ENCODE data around the gene CCDC6. TPM values are rescaled to one million over a fixed set of nuclear protein-coding genes. Genes with fewer than 3 reads are reported as not detected.

CCDC6 gene
- total and polyA plus RNA-seq, 9 donors, result 12.2 to 46.8 (median 34.1) TPM

- H3K27me3 ChIP-seq, result no peaks in the 10 kb centered on the region
- H3K36me3 ChIP-seq, result no peaks in the 10 kb centered on the region
- H3K4me1 ChIP-seq (ENCODE audit: insufficient read depth), result no peaks in the 10 kb centered on the region
- no peak overlapping the region for H3K4me3 ChIP-seq
- 95 to 98% (median 97%) methylated on average over 7 of the region's 7 CpGs for WGBS, 3 donors
- DNase-seq, result no peak
- TF ChIP-seq CTCF (IDR thresholded peaks at IDR 0.05) (no peak), EP300 (IDR thresholded peaks at IDR 0.05) (no peak), POLR2A (IDR thresholded peaks at IDR 0.05) (no peak)
- no peak overlapping the region for H3K27ac ChIP-seq
- intact Hi-C loops (cut with DNase I), result no loop called here
- H3K9me3 ChIP-seq, result no peaks in the 10 kb centered on the region
Observed at GRCh38 chr10:59771162-59771807, 135.1 kb downstream of the CCDC6 start.

GRCh38 chr10:59770689-59771088 is 135.7 kb downstream of the CCDC6 start:
- DNase-seq, result no peak
- H3K4me1 ChIP-seq (ENCODE audit: insufficient read depth), result no peaks in the 10 kb centered on the region
- no peaks in the 10 kb centered on the region for H3K27me3 ChIP-seq
- WGBS, 3 donors, result 96 to 97% (median 96%) methylated on average over 11 of the region's 11 CpGs
- no peaks in the 10 kb centered on the region for H3K9me3 ChIP-seq
- no peak overlapping the region for H3K4me3 ChIP-seq
- TF ChIP-seq EP300 (IDR thresholded peaks at IDR 0.05) (no peak), POLR2A (IDR thresholded peaks at IDR 0.05) (no peak), CTCF (IDR thresholded peaks at IDR 0.05) (no peak)
- H3K27ac ChIP-seq, result no peak overlapping the region
- H3K36me3 ChIP-seq, result no peaks in the 10 kb centered on the region
- intact Hi-C loops (cut with DNase I), result no loop called here

- 35 to 52% (median 44%) methylated on average over 2 of the region's 2 CpGs for WGBS, 3 donors
- no peak for TF ChIP-seq EP300 (IDR thresholded peaks at IDR 0.05)
- TF ChIP-seq POLR2A (IDR thresholded peaks at IDR 0.05), result no peak
- TF ChIP-seq CTCF (IDR thresholded peaks at IDR 0.05), result no peak
- no peak overlapping the region for H3K4me3 ChIP-seq
Observed at GRCh38 chr10:59762505-59762904, 143.9 kb downstream of the CCDC6 start.

GRCh38 chr10:59757966-59758365 is 148.4 kb downstream of the CCDC6 start:
- Histone ChIP-seq H3K36me3 (no peaks in the 10 kb centered on the region), H3K4me3 (no peak overlapping the region), H3K9me3 (no peaks in the 10 kb centered on the region), H3K27ac (no peak overlapping the region), H3K27me3 (no peaks in the 10 kb centered on the region), H3K4me1 (ENCODE audit: insufficient read depth) (peaks cover 3% of the 10 kb centered on the region)
- intact Hi-C loops (cut with DNase I), result no loop called here
- no peak for DNase-seq
- TF ChIP-seq EP300 (IDR thresholded peaks at IDR 0.05), result no peak
- WGBS, 3 donors, result 48 to 81% (median 77%) methylated on average over 3 of the region's 3 CpGs

More at GRCh38 chr10:59762505-59762904, 143.9 kb downstream of the CCDC6 start:
- intact Hi-C loops (cut with DNase I), result no loop called here
- Histone ChIP-seq H3K9me3 (no peaks in the 10 kb centered on the region), H3K4me1 (ENCODE audit: insufficient read depth) (peaks cover 1% of the 10 kb centered on the region), H3K27ac (no peak overlapping the region), H3K36me3 (no peaks in the 10 kb centered on the region), H3K27me3 (no peaks in the 10 kb centered on the region)
- DNase-seq, result no peak

- peaks cover 5% of the 10 kb centered on the region for H3K4me1 ChIP-seq (ENCODE audit: insufficient read depth)
- WGBS, 3 donors, result 86 to 93% (median 93%) methylated on average over 4 of the region's 4 CpGs
- no peak for DNase-seq
- H3K27ac ChIP-seq, result no peak overlapping the region
- no peak overlapping the region for H3K4me3 ChIP-seq
- H3K9me3 ChIP-seq, result no peaks in the 10 kb centered on the region
- intact Hi-C loops (cut with DNase I), result no loop called here
- TF ChIP-seq POLR2A (IDR thresholded peaks at IDR 0.05) (no peak), CTCF (IDR thresholded peaks at IDR 0.05) (no peak), EP300 (IDR thresholded peaks at IDR 0.05) (no peak)
- no peaks in the 10 kb centered on the region for H3K36me3 ChIP-seq
- no peaks in the 10 kb centered on the region for H3K27me3 ChIP-seq
Observed at GRCh38 chr10:59754951-59755350, 151.4 kb downstream of the CCDC6 start.

All from ovary (tissue), 9 donors.